Measurements from ENCODE around the gene ST3GAL4. TPM values are rescaled to one million over a fixed set of nuclear protein-coding genes. Genes with fewer than 3 reads are reported as not detected.

Gene ST3GAL4
- total RNA-seq, 3 donors from 2014 or later = 17.6 to 36.2 (median 32.8) TPM

- no peak for DNase-seq (ENCODE audit: low spot score in 2 of 2)
- H3K4me3 ChIP-seq = no peak overlapping the region
- H3K36me3 ChIP-seq = no peaks in the 10 kb centered on the region
- H3K27me3 ChIP-seq = no peaks in the 10 kb centered on the region
- intact Hi-C loops (cut with DNase I; ENCODE audit: low total_unique reads) = no loop called here
- no peak overlapping the region for H3K27ac ChIP-seq
- TF ChIP-seq POLR2AphosphoS5 (IDR thresholded peaks at IDR 0.05) (no peak), CTCF (IDR thresholded peaks at IDR 0.05) (no peak), POLR2A (IDR thresholded peaks at IDR 0.05) (no peak)
- H3K9me3 ChIP-seq = no peaks in the 10 kb centered on the region
- no peaks in the 10 kb centered on the region for H3K4me1 ChIP-seq
These were observed 68.3 kb downstream of the ST3GAL4 start for GRCh38 chr11:126423743-126424142.

- Histone ChIP-seq H3K4me3 (no peak overlapping the region), H3K4me1 (no peaks in the 10 kb centered on the region), H3K27me3 (no peaks in the 10 kb centered on the region), H3K27ac (no peak overlapping the region), H3K36me3 (no peaks in the 10 kb centered on the region), H3K9me3 (no peaks in the 10 kb centered on the region)
- TF ChIP-seq POLR2A (IDR thresholded peaks at IDR 0.05) (no peak), POLR2AphosphoS5 (IDR thresholded peaks at IDR 0.05) (no peak), CTCF (IDR thresholded peaks at IDR 0.05) (no peak)
- no peak for DNase-seq (ENCODE audit: low spot score in 2 of 2)
- intact Hi-C loops (cut with DNase I; ENCODE audit: low total_unique reads) = no loop called here
These were observed 69.1 kb downstream of the ST3GAL4 start for GRCh38 chr11:126424471-126425039.

GRCh38 chr11:126426106-126426505 is 70.6 kb downstream of the ST3GAL4 start:
- TF ChIP-seq CTCF (IDR thresholded peaks at IDR 0.05) (no peak), POLR2AphosphoS5 (IDR thresholded peaks at IDR 0.05) (no peak), POLR2A (IDR thresholded peaks at IDR 0.05) (no peak)
- Histone ChIP-seq H3K27me3 (no peaks in the 10 kb centered on the region), H3K36me3 (no peaks in the 10 kb centered on the region), H3K27ac (no peak overlapping the region), H3K4me3 (no peak overlapping the region), H3K4me1 (no peaks in the 10 kb centered on the region), H3K9me3 (no peaks in the 10 kb centered on the region)
- no peak for DNase-seq (ENCODE audit: low spot score in 2 of 2)
- intact Hi-C loops (cut with DNase I; ENCODE audit: low total_unique reads) = no loop called here

GRCh38 chr11:126426820-126427749 is 71.6 kb downstream of the ST3GAL4 start:
- no peak overlapping the region for H3K4me3 ChIP-seq
- peak in 1 of 2 donors; percentile 55 for DNase-seq (ENCODE audit: low spot score in 2 of 2)
- H3K27me3 ChIP-seq = no peaks in the 10 kb centered on the region
- intact Hi-C loops (cut with DNase I; ENCODE audit: low total_unique reads) = no loop called here
- no peaks in the 10 kb centered on the region for H3K9me3 ChIP-seq
- H3K36me3 ChIP-seq = no peaks in the 10 kb centered on the region
- H3K27ac ChIP-seq = peak overlapping the region; percentile 7 to 29
- TF ChIP-seq POLR2A (IDR thresholded peaks at IDR 0.05) (no peak), POLR2AphosphoS5 (IDR thresholded peaks at IDR 0.05) (no peak), CTCF (IDR thresholded peaks at IDR 0.05) (no peak)
- no peaks in the 10 kb centered on the region for H3K4me1 ChIP-seq
